DND-41 (cell line): ENCODE results near the gene CD99L2.

ENCODE experiments used
- CTCF ChIP-seq: IDR thresholded peaks from 2 replicates; pipeline ENCODE4 v1.5.1; 2012; ENCODE audit warnings: borderline replicate concordance, low read length, moderate library complexity, mild to moderate bottlenecking; ENCODE audit not compliant: poor library complexity, severe bottlenecking; ENCODE audit errors: extremely low read depth
- EZH2 ChIP-seq: IDR thresholded peaks from 3 replicates; pipeline ENCODE4 v1.6.1; 2012; ENCODE audit warnings: borderline replicate concordance, low read depth, mild to moderate bottlenecking, moderate library complexity, low read length, inconsistent platforms; ENCODE audit not compliant: severe bottlenecking

GRCh38 chrX:150781677-150782076, 116.8 kb downstream of the CD99L2 start:
- TF ChIP-seq CTCF (no peak), EZH2 (no peak)
